ENCODE measurements around the gene ELAVL1.
A peak's percentile ranks its signal among the peaks of the same experiment; 100 is the strongest.
"Not testable (repeated sequence)": the region's sequence is repeated elsewhere in the genome, so short reads cannot be mapped to it uniquely, and the experiment has no call there.

The ELAVL1 gene

GRCh38 chr19:7932930-7933300 is 72.5 kb downstream of the ELAVL1 start:
- DNase-seq, result no peak

- DNase-seq, result no peak
These were observed 73.0 kb downstream of the ELAVL1 start for GRCh38 chr19:7932276-7932929.

GRCh38 chr19:7931221-7932061 is 74.0 kb downstream of the ELAVL1 start:
- DNase-seq, result no peak

DNA sequence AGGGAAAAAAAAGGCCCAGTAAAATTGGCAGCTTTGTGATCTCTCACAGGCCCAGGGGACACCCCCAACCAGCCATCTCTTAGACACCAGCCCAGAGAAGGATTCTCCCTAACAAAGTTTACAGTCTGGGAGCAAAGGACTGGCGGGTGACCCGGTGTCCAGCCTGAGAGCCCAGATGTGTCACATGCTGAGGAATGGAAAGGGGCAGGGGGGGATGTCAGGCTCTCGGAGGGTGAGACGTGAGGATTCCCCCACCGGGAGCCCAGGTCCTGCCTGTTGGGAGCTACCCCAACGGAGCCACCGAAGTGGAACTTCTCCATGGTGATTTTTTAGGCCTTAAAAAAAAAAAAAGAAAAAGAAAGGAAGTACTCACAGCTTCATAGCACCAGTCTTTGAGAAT is 74.7 kb downstream of the ELAVL1 start:
- no peak for DNase-seq

DNA sequence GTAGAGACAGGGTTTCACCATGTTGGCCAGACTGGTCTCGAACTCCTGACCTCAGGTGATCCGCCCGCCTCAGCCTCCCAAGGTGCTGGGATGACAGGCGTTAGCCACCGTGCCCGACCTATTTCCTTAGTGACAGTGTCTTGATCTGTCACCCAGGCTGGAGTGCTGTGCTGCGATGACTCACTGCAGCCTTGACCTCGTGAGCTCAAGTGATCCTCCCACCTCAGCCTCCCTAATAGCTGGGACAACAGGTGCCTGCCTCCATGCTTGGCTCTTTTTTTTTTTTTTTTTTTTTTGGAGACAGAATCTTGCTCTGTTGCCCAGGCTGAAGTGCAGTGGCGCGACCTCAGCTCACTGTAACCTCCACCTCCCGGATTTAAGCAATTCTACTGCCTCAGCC is 75.4 kb downstream of the ELAVL1 start:
- not testable (repeated sequence) for DNase-seq

GRCh38 chr19:7928741-7929701 is 76.4 kb downstream of the ELAVL1 start:
- peak; percentile 62 for DNase-seq

- no peak for DNase-seq
These were observed 77.1 kb downstream of the ELAVL1 start for GRCh38 chr19:7928334-7928706.

- DNase-seq, result no peak
These were observed 77.7 kb downstream of the ELAVL1 start for GRCh38 chr19:7927605-7928333.

GRCh38 chr19:7926727-7927604 is 78.5 kb downstream of the ELAVL1 start:
- DNase-seq, result no peak

DNA sequence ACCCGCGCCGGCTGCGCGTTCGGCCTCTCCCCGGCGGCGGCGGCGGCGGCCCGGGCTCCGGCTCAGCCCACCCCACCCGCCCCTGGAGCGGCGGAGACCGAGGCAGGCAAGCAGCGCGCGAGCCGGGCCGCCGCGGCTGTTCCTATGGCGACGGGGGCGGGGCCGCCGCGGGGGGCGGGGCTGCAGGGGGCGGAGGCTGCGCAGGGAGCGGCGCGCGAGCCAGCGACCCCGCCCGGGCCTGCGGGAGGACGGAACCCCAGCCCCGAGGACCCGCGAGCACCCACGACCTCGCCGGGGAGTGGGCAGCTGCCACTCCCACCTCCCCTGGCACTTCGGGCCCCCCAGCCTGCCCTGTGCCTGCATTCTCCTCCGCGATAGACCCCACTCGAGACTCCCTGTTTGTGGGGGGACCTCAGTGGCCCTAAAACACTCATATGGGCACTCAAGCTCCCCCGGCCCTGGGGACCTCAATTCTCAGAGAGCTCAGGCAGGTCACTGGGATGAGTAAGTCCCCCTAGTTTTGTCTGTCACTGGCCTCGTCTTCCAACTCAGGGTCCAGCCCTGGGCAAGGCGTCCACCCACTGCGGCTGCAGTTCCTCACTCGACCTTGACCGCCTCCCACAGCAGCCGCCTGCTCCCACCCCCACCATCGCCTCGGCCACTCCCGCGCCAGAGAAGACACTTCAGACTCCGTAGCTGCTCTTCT is 79.3 kb downstream of the ELAVL1 start, which contains the start of gene CTXN1:
Gene CTXN1, minus strand, starts transcription at position 115 of the 706 bp plus-strand sequence. CDS start 597 bp downstream, outside the sequence.
- peak; percentile 77 for DNase-seq

DNA sequence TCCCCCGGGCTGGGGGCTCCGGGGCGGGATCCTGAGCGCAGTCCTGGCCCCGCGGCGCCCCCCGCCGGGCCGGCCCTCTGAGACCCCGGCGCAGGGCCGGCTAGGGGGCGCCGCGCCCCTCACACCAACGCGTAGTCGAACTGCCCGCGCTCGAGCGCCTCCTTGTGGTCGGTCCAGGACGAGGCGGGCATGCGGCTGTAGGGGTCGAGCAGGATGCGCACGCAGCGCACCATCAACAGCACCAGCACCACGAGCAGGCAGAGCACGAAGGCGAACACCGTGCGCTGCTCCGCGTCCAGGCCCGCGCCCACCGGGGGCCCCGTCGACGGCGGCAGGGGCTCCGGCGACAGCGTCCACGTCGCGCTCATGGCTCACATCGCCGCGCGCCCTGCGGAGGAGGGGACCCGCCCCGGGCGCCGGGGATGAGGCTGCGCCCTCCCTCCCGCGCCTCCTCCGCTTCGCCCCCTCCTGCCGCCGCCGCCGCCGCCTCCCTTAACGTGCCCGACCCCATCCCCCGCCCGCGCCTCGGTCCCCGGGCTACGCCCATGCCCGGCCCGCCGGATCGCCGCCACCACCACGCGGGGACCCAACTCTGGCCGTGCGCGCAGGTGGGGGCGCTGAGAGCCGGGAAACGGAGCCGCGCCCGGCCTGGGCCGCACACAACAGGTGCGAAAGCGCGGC is 80.1 kb downstream of the ELAVL1 start:
- DNase-seq, result peak; percentile 84

GRCh38 chr19:7924651-7925170 is 80.7 kb downstream of the ELAVL1 start:
- no peak for DNase-seq

- DNase-seq, result no peak
These were observed 81.2 kb downstream of the ELAVL1 start for GRCh38 chr19:7924241-7924640.

DNA sequence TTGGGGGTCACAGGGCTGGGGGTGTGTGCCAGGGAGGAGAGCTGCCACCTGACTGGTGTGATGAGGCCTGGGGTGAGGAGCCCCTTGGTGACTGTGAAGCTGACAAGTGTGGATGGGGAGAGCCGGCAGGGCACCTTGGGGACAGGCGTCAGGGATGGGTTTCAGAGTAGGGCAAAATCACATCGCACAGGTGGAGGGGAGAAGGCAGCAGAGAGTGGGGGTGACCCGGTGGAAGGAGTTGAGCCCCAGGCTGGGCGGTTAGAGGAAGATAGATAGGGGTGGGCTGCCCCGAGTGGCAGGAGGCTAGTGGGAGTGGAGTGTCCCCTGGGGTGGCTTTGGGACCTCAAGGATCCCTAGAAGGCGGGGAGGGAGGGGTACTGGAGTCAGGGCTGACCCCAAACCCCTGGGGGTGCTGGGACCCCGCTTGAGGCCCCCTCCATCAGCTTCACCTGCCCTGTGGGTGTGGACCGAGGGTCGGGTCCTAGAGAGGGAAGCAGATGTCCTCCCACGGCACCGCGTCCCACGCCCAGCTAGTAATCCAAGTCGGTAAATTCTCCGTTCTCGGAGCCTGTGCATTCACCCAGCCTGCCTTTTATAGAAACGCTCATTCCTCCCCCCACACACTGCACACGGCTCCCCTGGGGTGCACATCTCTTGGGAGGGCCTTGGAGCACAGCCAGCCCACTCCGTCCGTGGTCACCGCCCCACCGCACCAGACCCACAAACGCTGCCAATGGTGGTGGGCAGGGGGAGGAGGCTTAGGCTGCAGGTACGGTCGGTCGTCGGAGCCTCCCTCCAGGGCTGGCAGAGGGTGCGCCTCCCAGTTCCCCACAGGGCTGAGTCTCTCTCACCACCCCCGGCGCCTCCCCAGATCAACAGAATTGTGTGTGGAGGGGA is 81.9 kb downstream of the ELAVL1 start:
- DNase-seq, result no peak

DNA sequence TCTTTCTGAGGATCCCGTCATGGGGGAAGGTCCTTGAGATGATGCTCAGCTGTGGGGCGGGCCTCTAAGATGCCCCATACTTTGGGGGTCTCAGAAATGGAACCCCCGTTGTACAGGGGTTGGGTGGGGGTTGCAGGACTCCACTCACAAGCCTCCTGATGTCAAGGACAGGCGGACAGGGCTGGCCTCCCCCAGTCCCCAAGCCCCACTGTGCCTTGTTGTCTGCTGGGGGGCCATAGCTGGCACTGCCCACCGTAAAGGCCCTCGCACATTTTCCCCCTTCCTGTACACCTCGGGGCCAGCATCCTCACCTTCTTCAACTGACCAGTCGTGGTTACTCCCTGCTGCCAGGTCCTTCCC is 82.6 kb downstream of the ELAVL1 start:
- DNase-seq, result no peak

- no peak for DNase-seq
These were observed 83.2 kb downstream of the ELAVL1 start for GRCh38 chr19:7921967-7922835.

DNA sequence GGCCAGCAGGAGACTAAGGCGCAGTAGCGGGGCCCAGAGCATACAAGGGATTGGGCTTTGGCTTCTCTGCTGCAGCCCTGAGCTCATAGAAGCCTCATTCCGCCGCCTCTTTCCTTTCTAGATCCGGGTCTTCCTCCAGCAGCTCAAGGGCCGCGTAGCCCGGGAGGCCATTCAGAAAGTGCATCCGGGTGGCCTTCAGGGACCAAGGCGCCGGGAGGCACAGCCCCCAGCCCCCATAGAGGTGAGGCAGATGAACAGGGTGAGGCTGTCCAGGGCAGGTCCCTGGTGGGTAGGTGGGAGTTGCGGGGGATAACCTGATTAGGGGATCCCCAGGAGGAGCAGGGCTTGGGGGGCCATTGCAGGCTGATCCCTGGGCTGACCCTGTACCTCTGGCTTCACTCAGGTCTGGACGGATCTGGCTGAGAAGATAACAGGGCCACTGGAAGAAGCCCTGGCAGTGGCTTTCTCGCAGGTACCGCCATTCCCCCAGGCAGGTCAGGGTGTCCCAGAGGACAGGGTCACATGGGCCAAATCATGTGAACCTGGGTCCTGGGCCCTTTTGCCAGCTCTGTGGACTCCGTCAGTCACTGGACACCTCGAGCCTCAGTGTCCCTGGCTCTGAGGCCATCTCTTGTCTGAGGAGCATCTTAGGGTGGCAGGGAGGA is 84.0 kb downstream of the ELAVL1 start:
- no peak for DNase-seq

Data from RPMI8226 (cell line).